Spinal cord (tissue), 10 donors: Measurements from ENCODE around the gene SLC38A9. TPM values are rescaled to one million over a fixed set of nuclear protein-coding genes. Genes with fewer than 3 reads are reported as not detected.

Source experiments
- DNase-seq, 6 donors: peaks; one replicate each; pipeline versions ENCODE4 v3.0.0 to v3.0.0-alpha.2; 2013 to 2015; ENCODE audit warnings: low spot score in 6 of 6, low read depth in 4 of 6
- H3K27ac ChIP-seq: one replicate; pipeline ENCODE4 v1.5.1; 2013; ENCODE audit warnings: low read depth, low read length, control low read depth
- H3K27me3 ChIP-seq: one replicate; pipeline ENCODE4 v1.6.1; 2013; ENCODE audit warnings: low read length; ENCODE audit not compliant: control insufficient read depth, insufficient read depth
- H3K36me3 ChIP-seq: one replicate; pipeline ENCODE4 v1.6.1; 2013; ENCODE audit warnings: low read length; ENCODE audit not compliant: control insufficient read depth, insufficient read depth
- H3K4me1 ChIP-seq: one replicate; pipeline ENCODE4 v1.6.1; 2013; ENCODE audit warnings: low read length; ENCODE audit not compliant: control insufficient read depth, insufficient read depth
- H3K4me3 ChIP-seq: one replicate; pipeline ENCODE4 v1.5.1; 2013; ENCODE audit warnings: low read depth, low read length, control low read depth
- H3K9me3 ChIP-seq: one replicate; pipeline ENCODE4 v1.6.1; 2013; ENCODE audit warnings: low read length; ENCODE audit not compliant: control insufficient read depth, insufficient read depth
- WGBS: methylation state at CpG from one replicate; pipeline ENCODE4 v1.1.5; 2013; ENCODE audit warnings: missing lambda C conversion rate; ENCODE audit not compliant: insufficient coverage; 5-methylcytosine and 5-hydroxymethylcytosine counted together
- polyA plus RNA-seq, 2 donors: library from polyadenylated mRNA; unstranded; fragments of 120-200 nt; gene quantifications; one replicate each; pipeline ENCODE4 v1.2.1, GENCODE V29; 2013; ENCODE audit not compliant: insufficient read length in 2 of 2
- small RNA-seq: library from RNA; depleted of rRNA; stranded (forward); fragments of <200 nt; gene quantifications from one replicate; pipeline ENCODE3, GENCODE V24; 2014; ENCODE audit warnings: low replicate concordance
- total RNA-seq, 2 donors: library from RNA; depleted of rRNA in 1 of 2; stranded (reverse); fragments of 120-200 nt in 1 of 2; fragments of >200 nt in 1 of 2; gene quantifications; one replicate each; pipeline versions ENCODE4 v1.2.3 to v1.2.4, GENCODE V29; 2013 to 2014
- donor health status: healthy.

The SLC38A9 gene
- total and polyA plus RNA-seq, 4 donors: 16.8 to 63.7 (median 25.0) TPM

DNA sequence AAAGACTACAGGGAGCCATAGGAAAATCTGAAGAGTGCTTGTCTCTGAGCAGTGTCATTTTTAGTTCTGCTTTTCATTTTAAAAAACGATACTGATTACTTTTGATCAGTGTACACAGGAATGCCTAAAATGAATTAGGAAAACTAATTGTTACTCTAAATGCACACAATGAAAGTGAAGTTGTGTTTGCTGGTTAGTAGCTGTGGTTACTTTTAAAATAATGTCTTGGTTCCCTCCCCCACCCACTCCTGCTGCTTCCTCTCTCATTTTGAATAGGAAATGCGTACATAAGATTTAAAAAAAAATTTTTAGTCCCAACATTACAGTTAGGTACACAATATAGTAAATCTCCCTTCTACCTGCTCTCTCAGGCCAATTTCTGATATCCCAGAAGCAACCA, 129.9 kb downstream of the SLC38A9 start:
- Histone ChIP-seq H3K27ac (no peak overlapping the region), H3K36me3 (no peaks in the 10 kb centered on the region), H3K4me1 (peaks cover 2% of the 10 kb centered on the region), H3K9me3 (no peaks in the 10 kb centered on the region), H3K4me3 (no peak overlapping the region), H3K27me3 (no peaks in the 10 kb centered on the region)
- WGBS: 80% methylated on average over 1 of the region's 2 CpGs
- DNase-seq: no peak

DNA sequence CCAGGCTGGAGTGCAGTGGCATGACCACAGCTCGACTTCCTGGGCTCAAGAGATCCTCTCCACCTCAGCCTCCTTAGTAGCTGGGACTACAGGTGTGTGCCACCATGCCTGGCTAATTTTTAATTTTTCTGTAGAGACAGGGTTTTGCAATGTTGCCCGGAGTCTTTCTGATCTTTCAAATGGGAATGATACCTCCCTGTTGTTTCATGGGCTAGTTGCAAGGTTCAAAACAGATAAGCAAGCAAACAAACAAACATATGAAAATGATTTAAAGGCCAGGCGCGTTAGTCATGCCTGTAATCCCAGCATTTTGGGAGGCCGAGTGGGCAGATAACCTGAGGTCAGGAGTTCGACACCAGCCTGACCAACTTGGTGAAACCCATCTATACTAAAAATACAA, 132.1 kb downstream of the SLC38A9 start:
- no peaks in the 10 kb centered on the region for H3K36me3 ChIP-seq
- no peaks in the 10 kb centered on the region for H3K27me3 ChIP-seq
- WGBS: 100% methylated on average over 3 of the region's 6 CpGs
- no peak overlapping the region for H3K4me3 ChIP-seq
- DNase-seq: no peak
- H3K4me1 ChIP-seq: peaks cover 3% of the 10 kb centered on the region
- no peak overlapping the region for H3K27ac ChIP-seq
- no peaks in the 10 kb centered on the region for H3K9me3 ChIP-seq

- H3K27me3 ChIP-seq: no peaks in the 10 kb centered on the region
- H3K27ac ChIP-seq: no peak overlapping the region
- no peaks in the 10 kb centered on the region for H3K36me3 ChIP-seq
- H3K9me3 ChIP-seq: no peaks in the 10 kb centered on the region
- peaks cover 3% of the 10 kb centered on the region for H3K4me1 ChIP-seq
- H3K4me3 ChIP-seq: no peak overlapping the region
- no peak for DNase-seq
These were observed 133.4 kb downstream of the SLC38A9 start for GRCh38 chr5:55578771-55579170.

GRCh38 chr5:55577353-55578060, 134.6 kb downstream of the SLC38A9 start:
- no peaks in the 10 kb centered on the region for H3K36me3 ChIP-seq
- H3K4me1 ChIP-seq: peaks cover 3% of the 10 kb centered on the region
- no peak overlapping the region for H3K4me3 ChIP-seq
- no peaks in the 10 kb centered on the region for H3K9me3 ChIP-seq
- DNase-seq: peak in 2 of 6 donors; percentile 36 to 38
- WGBS: 10% methylated on average over 5 of the region's 6 CpGs
- H3K27ac ChIP-seq: no peak overlapping the region
- no peaks in the 10 kb centered on the region for H3K27me3 ChIP-seq

GRCh38 chr5:55576661-55577060, 135.5 kb downstream of the SLC38A9 start:
- no peak for DNase-seq
- peaks cover 3% of the 10 kb centered on the region for H3K4me1 ChIP-seq
- no CpG with 5 or more reads among the region's 2 CpGs for WGBS
- no peak overlapping the region for H3K4me3 ChIP-seq
- no peak overlapping the region for H3K27ac ChIP-seq
- H3K27me3 ChIP-seq: no peaks in the 10 kb centered on the region
- H3K36me3 ChIP-seq: no peaks in the 10 kb centered on the region
- no peaks in the 10 kb centered on the region for H3K9me3 ChIP-seq

Small RNA genes within 50 kb of the gene (small RNA-seq; reads per million reads assigned to genes)
- gene AC016632.1: not detected

Other genes starting within 250 kb of the SLC38A9 start
- gene PLPP1, start 177.4 kb downstream of the SLC38A9 start, total RNA-seq: 10 to 100 TPM; 60.1 to 84.6 TPM
- 10 to 100 TPM; 51.8 to 58.0 TPM for gene PLPP1, start 177.4 kb downstream of the SLC38A9 start, polyA plus RNA-seq
- gene DDX4, start 25.7 kb upstream of the SLC38A9 start, total RNA-seq: under 1 TPM in 1 of 2 donors, not detected in 1; 0.10 TPM
- under 1 TPM; 0.24 to 0.30 TPM for gene DDX4, start 25.7 kb upstream of the SLC38A9 start, polyA plus RNA-seq
- 1 to 10 TPM in 1 of 2 donors, under 1 TPM in 1; 0.17 to 9.7 TPM for gene IL31RA, start 139.0 kb upstream of the SLC38A9 start, total RNA-seq
- gene IL31RA, start 139.0 kb upstream of the SLC38A9 start, polyA plus RNA-seq: under 1 TPM; 0.17 to 0.38 TPM